HG02571 (cell line): ENCODE data around the gene DUOXA1.
"Not testable (repeated sequence)": the region's sequence is repeated elsewhere in the genome, so short reads cannot be mapped to it uniquely, and the experiment has no call there.

ENCODE experiments used
- ATAC-seq: cut with Tn5 transposase; IDR thresholded peaks from one replicate; pipeline ENCODE4 v1.9.1; 2021; ENCODE audit warnings: mild to moderate bottlenecking, moderate library complexity; ENCODE audit not compliant: unreplicated experiment

Gene DUOXA1

GRCh38 chr15:45151998-45152828, 22.5 kb upstream of the DUOXA1 start:
- ATAC-seq, result no peak

DNA sequence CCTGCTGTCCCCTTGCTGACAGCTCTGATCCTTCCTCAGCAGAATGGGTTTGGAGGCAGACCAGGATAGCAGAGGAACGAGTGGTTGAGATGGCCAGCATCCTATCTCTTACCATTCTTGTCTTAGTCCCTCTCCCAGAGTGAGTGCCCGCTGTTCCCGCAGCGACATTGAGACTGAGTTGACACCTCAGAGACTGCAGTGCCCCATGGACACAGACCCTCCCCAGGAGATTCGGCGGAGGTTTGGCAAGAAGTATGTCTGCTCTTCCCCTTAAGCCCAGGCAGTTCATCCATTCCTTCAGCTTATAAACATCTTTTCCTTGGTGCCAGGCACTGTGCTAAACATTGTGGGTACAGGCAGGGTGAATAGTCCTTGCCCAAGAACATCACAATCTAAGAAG, 21.3 kb upstream of the DUOXA1 start:
- no peak for ATAC-seq

DNA sequence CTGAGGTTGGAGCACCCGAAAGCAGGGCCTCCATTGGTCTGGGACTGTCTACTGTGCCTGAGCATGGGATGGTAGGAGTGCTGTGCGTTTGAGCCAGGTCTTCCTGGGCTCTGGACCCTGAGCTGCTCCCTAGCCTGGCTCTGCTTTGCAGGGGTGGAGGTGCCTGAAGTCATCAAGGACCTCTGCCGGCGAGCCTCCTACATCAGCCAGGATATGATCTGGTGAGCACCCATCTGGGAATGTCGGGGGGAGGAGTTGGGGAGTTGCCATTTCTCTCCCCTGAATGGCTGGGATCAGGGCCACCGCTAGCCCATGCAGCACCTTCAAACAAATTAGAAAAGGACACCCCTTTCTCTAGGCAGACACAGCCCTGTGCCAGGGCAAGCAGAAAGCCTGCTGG, 20.8 kb upstream of the DUOXA1 start:
- ATAC-seq, result no peak

DNA sequence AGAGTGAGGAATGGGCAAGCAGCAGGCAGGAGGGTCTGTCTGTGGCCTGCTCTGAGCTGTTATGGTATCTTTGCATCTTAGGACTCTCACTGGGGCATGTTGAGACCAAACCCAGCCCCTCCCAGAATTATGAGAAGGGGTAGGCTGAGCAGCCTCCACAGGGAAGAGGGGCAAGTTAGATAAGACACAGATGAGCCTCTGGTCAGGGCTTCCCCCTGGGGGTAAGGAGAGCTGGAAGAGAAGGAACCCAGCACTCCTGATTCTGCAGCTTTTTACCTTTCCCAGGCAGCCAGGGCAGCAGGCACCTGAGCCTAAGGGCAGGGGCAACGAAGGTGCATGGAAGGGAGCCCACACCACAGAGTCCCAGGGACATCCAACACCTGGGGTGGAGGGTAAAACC, 19.4 kb upstream of the DUOXA1 start:
- no peak for ATAC-seq

DNA sequence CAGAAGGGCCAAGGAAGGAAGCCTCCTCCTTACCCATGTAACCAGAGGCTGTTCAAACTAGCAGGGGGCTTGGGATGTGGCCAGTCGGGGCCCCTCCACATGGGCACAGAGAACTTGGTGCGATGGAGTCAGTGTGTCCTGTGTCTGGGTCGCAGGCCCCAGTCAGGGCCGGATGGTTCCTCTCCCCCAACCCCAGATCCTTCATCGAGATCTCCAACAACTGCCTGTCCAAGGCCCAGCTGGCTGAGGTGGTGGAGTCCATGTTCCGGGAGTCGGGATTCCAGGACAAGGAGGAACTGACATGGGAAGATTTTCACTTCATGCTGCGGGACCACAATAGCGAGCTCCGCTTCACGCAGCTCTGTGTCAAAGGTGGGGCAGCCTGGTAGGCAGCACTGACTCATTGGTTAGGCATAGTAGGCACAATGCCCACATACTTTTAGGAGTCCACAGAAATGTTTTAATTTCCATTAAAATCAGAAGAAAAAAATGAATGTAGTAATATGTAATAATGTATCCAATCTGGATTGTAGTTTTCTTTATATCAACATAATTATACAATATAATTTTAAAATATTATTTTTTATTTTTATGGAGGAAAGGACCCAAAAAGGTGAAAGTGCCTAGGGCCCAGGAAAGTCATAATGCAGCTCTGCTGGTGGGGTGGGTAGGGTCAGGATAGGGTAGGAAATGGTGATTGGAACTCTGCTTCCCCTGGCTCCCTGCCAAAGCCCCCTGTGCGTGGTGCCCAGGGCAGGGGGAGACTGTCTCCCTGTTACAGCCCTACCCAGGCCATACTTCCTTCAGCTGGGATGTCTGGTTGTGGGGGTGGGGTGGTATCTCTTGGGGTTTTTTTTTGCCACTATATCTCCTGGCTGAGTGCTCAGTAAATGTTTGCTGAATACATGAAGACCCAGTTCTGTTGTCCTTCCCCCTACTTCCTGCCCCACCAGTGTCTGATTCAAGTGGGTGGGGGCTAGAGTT, 18.7 kb upstream of the DUOXA1 start:
- no peak for ATAC-seq

- ATAC-seq, result no peak
These were observed 17.9 kb upstream of the DUOXA1 start for GRCh38 chr15:45147606-45148005.

DNA sequence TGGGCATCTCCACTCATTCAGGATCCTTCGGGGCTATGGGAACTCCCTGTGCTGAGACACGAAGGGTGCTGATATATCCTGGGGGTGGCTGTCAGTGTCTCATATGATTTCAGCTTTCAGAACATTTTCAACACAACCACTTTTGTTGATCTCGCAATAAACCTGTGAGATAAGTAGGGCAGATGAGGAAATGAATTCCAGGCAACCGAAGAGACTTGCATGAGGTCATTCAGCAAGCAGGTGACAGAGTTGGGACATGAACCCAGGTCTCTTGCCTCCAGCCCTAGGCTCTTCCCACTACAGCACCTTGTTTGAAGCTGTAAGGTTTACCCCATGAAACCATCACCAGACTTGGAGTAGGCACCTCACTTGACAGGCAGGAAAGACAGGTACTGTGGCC, 16.7 kb upstream of the DUOXA1 start:
- no peak for ATAC-seq

GRCh38 chr15:45144775-45145174, 15.1 kb upstream of the DUOXA1 start:
- ATAC-seq, result no peak

- ATAC-seq, result no peak
These were observed 14.3 kb upstream of the DUOXA1 start for GRCh38 chr15:45143946-45144345.

- ATAC-seq, result no peak
These were observed 13.4 kb upstream of the DUOXA1 start for GRCh38 chr15:45143056-45143455.

DNA sequence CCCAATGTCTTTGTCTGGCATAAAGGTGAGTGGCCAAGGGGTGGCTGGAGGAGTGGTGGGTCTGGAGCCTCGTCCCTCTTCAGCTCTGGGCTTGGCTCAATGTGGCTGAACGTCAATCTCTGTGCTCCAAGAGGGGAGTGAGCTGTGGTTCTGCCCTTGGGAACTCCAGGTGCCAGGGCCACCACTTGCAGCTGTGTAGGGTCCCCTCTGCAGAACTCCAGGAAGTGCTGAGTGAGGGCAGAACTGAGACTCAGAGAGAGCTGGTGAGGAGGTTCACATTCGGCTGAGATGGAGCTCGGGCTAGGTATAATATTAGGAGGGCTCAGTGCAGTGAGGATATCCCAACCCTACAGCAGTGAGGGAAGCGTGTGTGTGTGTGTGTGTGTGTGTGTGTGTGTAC, 11.7 kb upstream of the DUOXA1 start:
- no peak for ATAC-seq

GRCh38 chr15:45140557-45141250, 11.0 kb upstream of the DUOXA1 start:
- ATAC-seq, result no peak

DNA sequence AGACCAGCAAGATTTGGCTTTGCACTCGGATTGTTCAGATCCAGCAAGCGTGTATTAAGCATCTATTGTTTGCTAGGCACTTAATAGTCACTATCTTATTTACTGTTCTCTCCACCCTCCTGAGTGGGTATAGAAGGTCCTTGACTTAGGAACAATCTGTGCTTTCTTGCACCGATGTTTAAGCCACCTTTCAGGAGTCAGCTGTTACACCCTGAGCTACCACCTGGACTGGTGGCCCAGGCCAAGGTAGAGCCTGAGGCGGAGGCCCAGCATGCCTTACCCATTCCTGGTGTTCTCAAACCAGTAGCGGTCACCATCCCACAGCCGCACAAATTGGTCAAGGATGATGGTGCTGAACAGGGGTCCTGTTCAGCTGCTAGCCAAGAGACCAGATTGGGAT, 10.1 kb upstream of the DUOXA1 start:
- no peak for ATAC-seq

DNA sequence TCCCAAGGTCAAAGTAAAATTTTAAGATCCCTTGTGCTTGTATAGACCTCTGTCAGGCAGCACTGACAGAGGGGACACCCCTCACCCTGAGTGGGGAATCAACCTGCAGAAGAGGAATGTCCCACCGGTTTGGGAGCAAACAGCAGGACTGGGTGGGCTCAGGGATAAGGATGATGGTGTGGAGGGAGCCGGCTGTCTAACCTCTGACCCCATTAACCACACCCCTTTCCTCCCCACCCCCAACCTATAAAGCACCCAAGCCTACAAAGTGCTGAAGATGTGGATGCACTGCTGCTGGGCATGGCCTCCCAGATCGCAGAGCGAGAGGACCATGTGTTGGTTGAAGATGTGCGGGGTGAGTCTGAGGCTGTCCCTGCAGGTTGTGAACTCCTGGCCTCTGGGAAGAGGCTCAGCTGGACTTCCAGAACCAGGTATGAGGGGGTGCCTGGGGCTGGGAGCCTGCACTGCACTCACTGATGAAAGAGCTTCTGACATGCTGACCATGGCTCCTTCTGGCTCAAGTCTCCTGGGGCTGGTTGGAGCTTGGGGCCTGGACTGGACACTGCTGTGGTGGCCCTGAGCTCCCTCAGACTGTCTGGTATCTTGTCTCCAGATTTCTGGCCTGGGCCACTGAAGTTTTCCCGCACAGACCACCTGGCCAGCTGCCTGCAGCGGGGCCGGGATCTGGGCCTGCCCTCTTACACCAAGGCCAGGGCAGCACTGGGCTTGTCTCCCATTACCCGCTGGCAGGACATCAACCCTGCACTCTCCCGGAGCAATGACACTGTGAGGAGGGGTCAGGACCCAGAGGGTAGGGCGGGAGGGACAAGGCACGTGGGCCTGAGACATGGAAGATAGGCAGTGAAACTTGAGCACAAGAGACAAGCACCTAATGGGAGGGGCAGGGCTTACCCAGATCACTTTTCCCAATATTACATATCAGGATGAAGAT, 9.4 kb upstream of the DUOXA1 start:
- ATAC-seq, result no peak

DNA sequence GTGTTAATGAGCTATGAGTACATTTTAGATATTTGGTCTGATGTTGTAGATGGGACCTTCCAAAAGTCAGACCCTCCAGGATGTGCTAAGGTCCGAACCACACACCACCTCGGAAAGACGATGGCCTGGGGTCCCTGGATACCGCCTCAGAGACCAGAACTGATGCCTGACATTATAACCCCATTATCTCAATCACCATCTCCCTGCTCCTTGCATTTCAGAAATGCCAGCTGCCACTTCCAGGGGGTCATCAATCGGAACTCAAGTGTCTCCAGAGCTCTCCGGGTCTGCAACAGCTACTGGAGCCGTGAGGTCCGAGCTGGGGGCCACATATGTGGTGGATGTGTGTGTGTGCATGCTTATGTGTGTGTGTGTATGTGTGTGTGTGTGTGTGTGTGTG, 8.0 kb upstream of the DUOXA1 start:
- ATAC-seq, result no peak

GRCh38 chr15:45136378-45136764, 6.7 kb upstream of the DUOXA1 start:
- ATAC-seq, result no peak

DNA sequence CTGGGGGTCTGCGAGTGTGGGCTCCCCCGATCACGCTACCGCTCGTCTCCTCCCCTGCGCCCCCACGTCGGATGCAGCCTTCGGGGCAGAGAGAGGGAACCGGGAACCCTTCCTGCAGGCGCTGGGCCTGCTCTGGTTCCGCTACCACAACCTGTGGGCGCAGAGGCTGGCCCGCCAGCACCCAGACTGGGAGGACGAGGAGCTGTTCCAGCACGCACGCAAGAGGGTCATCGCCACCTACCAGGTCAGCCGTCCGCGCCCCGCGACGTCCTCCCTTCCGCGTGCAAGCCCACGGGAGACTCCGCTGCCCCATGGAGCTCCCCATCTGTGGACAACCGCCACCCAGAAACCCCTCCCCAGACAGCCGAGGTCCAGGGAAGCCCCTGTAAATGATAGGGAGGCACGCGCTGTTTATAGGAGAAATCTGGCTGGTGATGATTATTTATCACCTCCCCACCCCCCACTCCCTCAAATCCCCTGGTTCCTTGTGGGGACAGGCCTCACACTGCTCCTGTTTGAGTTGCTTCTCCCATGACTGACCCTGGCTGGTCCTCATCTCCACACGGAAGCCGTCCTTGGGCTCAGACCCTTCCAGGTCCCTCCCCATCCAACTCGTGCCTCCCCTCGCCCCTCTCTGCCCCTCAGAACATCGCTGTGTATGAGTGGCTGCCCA, 6.2 kb upstream of the DUOXA1 start:
- not testable (repeated sequence) for ATAC-seq

DNA sequence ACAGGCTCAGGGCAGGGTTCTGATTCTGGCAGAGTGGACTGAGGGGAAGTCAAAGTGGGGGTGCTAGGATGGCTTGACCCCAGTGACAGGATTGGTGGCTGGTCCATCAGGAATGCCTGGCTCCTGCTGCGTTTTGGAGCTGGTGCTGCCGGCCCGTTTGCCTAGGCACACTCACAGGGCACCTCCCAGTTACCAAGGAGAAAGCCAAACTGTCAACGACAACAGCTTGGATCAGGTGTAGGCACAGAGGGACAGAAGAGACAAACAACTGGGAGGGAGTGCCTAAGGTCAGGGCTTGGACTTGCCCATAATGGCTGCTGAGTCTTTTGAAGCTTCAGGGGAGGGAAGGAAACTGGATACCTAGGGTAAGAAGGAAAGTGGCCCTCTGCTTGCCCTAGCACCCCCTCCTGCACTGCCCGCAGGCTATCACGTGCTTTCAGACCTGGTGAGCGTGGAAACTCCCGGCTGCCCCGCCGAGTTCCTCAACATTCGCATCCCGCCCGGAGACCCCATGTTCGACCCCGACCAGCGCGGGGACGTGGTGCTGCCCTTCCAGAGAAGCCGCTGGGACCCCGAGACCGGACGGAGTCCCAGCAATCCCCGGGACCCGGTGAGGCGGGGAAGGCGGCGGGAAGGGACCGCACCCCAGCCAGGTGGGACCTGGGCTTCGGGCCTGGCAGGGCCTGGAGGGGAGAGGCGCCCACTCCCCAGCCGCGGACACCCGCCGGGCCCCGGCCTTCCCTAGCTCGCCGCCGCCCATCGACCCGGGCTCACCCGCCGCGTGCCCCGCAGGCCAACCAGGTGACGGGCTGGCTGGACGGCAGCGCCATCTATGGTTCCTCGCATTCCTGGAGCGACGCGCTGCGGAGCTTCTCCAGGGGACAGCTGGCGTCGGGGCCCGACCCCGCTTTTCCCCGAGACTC, 5.3 kb upstream of the DUOXA1 start:
- no peak for ATAC-seq

GRCh38 chr15:45134046-45134445, 4.4 kb upstream of the DUOXA1 start:
- no peak for ATAC-seq
